ENCODE results near the gene CSNK1E. TPM values are rescaled to one million over a fixed set of nuclear protein-coding genes. Genes with fewer than 3 reads are reported as not detected.
"Not testable (repeated sequence)": the region's sequence is repeated elsewhere in the genome, so short reads cannot be mapped to it uniquely, and the experiment has no call there.

The CSNK1E gene
- polyA plus RNA-seq (2014; cell fraction: cytosol; rRNA removed), result 194 and 221 TPM in 2 replicates
- 262 and 293 TPM in 2 replicates for polyA plus RNA-seq (2014; cell fraction: nucleus; rRNA removed)

DNA sequence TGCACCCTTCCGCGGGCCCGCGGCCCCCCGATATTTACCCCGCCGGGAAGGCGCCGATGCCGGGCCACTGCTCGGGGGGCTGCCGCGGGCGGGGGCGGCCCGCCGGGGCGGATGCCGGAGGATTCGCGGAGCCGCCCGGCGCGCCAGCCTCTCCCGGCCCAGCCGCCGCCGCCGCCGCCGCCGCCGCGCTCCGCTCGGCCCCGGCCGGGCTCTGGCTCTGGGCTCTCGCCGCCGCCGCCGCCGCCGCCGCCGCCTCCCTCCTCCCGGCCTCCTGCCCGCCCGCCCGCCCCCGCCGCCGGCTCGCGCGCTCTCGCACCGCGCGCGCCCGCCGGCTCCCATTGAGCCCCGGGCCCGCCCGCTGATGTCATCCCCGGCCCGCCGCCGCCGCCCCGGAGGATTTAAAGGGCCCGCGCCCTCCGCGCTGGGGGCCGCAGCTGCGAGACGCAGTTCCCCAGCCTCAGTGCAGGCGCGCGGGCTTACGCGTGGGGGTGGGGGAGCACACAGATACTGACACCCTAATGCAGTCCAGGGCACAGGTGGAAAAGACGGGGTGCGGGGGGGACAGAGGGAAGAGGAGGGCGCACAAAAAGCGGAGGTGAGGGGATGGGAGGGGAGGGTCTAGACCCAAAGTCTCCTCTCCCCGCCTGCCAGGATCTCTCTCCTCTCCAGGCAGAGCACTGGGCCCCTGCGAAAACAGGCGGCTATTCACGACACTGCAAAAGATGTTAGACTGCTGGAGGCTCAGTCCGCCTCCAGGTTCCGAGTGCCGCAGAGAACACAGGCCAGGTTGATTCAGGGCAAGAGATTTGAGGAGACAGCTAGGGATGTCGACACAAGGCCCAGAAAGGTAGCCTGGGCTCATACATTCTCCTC is at the start of gene CSNK1E:
TSS of gene CSNK1E (minus strand) at position 312 of the 873 bp plus-strand sequence. CDS start 3,276 bp downstream, outside the sequence.
- DNase-seq (ENCODE audit: low spot score), result peak; percentile 62

- DNase-seq (ENCODE audit: low spot score), result not testable (repeated sequence)
Measured at GRCh38 chr22:38365829-38366228, 48.6 kb upstream of the CSNK1E start.

- not testable (repeated sequence) for DNase-seq (ENCODE audit: low spot score)
Measured at GRCh38 chr22:38365174-38365573, 47.9 kb upstream of the CSNK1E start.

GRCh38 chr22:38360560-38360959 is 43.3 kb upstream of the CSNK1E start:
- DNase-seq (ENCODE audit: low spot score), result not testable (repeated sequence)

- not testable (repeated sequence) for DNase-seq (ENCODE audit: low spot score)
Measured at GRCh38 chr22:38359817-38360216, 42.6 kb upstream of the CSNK1E start.

GRCh38 chr22:38357971-38358370 is 40.7 kb upstream of the CSNK1E start:
- not testable (repeated sequence) for DNase-seq (ENCODE audit: low spot score)

DNA sequence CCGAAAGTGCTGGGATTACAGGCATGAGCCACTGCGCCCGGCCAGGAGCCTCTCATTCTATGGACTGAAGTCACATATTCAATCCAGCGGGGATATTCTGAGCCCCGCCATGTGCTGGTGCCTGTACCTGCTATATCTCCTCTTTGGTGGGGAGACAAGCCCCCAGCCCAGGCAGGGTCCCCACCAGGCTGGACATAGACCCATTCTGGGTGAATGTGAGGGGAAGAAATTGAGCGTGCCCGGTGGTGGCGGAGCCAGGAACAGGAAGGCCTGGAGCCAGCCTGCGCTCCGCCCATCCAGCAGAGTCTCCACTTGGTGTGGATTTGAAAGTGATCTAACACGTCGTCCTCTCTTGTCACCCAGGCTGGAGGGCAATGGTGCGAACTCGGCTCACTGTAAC is 38.0 kb upstream of the CSNK1E start:
- DNase-seq (ENCODE audit: low spot score), result no peak

DNA sequence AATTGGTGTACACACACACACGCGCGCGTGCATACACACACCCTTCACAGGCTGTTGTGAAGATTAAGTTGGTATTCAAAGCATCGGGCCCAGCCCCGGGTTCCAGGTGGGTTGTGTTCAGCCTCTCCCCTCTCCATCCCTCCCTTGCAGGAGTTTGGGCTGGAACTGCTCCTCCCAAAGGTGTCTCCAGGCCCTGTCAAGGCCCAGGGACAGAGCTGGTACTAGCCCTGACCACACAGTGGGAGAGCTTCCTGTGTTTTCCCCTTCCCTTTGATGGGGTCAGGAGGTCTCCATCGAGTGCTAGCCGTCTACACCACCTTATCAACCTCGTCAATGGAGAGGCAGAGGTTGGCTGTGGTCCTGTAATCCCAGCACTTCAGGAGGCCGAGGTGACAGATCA is 36.5 kb upstream of the CSNK1E start:
- no peak for DNase-seq (ENCODE audit: low spot score)

DNA sequence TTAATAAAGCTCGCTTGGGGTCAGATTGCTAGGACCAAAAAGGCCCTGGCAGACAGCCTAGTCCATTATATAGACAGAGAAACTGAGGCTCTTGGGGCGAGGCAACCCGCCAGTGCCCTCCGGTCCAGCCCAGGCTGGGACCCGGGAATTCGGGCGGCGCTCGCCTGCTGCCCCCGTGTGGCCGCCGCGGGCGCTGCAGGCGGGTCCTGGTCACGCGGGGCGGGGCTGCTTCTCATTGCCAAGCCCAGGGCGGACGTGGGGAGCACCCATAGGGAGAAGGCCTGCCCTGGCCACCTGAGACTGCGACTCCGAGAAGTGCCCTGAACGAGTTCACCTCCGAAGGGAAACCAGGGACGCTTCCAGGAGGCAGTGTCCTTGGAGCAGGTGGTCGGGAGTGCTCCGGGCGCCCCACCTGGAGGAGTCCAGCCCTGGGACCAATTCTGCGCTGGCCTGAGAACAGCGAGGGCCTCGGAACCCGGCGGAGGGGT is 36.0 kb upstream of the CSNK1E start:
- peak; percentile 52 for DNase-seq (ENCODE audit: low spot score)

GRCh38 chr22:38352436-38352835 is 35.2 kb upstream of the CSNK1E start:
- no peak for DNase-seq (ENCODE audit: low spot score)

DNA sequence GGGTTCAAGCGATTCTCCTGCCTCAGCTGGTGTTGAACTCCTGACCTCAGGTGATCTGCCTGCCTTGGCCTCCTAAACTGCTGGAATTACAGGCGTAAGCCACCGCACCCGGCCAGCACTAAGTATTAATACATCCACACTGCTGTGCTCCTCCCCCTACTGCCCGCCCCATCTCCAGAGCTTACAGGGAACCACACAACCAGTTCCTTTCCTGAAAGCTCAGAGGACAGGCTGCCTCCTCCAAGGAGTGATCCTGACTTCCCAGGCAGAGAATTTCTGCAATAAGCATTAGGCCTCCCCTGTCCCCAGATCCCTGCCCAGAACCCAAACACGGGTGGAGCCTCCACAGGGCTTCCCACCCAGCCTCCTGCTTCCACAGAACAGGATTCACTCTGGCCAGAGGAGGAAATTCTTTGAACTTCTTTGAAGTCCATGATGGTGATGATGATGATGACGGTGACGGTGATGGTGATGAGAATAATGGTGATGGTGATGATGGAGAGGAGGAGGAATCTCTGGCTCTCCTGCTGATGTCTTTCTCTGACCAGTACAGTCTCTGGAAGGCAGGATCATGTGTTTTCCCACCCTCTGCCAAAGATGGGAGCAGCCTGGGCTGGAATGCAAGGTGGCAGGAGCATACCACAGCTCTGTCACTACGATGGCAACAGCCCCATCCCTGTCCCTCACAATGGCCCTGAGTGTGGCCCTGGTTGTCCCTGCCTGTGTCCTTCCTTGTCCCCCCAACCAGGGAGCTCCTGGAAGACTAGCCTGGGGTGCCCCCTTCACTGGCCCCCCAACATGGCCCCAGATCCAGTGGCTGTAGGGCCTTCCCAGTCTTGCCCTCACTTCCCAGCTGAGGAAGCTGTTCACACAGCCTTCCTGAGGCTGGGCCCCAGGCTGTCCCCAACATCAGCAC is 33.5 kb upstream of the CSNK1E start:
- DNase-seq (ENCODE audit: low spot score), result no peak

- DNase-seq (ENCODE audit: low spot score), result no peak
Measured at GRCh38 chr22:38348751-38349496, 31.7 kb upstream of the CSNK1E start.

DNA sequence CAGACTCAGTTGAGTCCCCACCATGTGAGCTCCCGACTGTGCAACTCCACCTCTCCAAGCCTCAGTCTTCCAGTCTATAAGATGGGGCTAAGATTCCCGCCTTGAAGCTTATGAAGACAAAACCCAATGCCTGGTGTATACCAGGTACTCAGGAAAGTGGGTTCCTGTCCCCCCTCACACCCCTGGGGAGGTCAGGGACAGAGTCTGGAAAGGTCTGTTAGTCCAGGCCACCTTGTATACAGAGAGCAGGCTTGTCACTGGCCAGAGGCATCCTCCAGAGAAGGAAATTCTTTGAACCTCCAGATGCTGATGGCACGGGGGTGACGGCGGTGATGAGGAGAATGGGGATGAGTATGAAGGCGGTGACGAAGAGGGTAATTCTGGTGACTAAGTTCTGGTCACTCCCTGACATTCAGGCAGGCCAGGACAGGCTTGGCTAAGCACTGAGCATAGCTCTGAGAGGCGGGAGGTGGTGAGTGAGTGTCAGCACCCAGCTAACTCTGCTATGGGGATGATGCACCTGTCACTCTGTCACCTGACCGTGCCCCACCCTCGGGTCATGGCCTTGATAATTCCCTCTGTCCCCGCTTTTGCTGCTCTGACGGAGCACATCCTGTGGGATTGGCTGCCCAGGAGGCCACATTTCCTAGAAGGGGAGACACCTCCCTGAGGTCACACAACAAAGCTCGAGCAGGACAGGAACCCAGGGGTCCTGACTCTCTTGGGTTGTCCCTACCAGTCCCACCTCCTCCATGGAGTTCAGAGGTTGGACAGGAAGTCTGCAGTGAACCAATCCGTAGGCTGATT is 30.9 kb upstream of the CSNK1E start:
- DNase-seq (ENCODE audit: low spot score), result no peak

DNA sequence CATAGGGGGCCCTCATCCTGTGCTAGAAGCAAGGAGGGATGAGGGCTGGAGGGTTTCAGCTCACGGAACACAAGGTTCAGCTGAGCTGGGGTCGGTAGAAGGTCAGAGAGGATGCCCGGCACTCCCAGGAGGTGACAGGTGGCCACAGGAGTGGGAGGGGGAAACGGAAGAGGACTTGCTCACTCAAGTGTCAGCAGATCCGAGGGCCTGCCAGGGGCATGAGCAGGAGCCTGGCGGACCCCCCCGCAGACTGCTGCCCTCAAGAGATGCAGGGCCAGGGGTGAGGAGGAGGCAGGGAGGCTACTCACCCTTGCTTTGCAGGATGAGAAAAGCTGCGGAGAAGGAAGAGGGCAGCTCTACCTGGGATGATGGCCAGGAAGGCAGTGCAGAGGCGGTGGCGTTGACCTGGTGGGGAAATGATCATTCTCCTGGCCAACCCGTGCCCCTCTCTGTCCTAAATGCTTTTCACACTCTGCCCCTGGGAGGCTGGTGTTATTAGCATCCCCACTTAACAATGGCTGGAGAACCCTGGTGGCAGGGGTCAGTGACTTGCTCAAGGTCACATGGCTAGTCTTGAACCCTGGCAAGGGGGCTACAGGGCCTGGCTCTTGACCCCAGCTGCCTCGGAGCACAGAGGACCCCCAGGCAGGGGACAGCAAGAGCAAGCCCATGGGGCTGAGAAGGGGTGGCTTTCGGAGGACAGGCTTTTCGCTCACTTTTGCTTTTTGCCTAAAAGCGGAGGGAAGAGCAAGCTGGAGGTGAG is 30.1 kb upstream of the CSNK1E start:
- DNase-seq (ENCODE audit: low spot score), result peak; percentile 45

DNA sequence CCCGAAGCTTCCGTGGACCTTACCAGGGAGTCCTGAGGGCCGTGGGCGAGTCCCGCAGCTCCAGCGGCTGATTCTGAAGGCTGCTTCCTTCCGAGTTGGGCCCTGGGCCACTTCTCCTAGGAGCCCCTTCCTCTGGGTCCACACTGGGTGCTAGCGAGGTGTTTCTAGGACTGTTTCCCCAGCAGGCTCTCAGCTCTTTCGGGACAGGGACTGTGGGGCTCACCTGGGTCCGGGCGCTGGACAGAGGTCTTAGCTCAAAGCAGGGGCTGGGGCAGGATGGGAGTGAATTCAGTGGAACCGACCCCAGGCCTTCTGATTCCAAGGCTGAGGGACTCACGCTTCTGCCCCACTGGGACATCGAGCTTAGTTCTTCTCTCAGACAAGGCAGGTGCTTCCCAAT is 29.3 kb upstream of the CSNK1E start:
- no peak for DNase-seq (ENCODE audit: low spot score)

GRCh38 chr22:38345782-38346181 is 28.5 kb upstream of the CSNK1E start:
- no peak for DNase-seq (ENCODE audit: low spot score)

- DNase-seq (ENCODE audit: low spot score), result not testable (repeated sequence)
Measured at GRCh38 chr22:38339893-38340292, 22.7 kb upstream of the CSNK1E start.

DNA sequence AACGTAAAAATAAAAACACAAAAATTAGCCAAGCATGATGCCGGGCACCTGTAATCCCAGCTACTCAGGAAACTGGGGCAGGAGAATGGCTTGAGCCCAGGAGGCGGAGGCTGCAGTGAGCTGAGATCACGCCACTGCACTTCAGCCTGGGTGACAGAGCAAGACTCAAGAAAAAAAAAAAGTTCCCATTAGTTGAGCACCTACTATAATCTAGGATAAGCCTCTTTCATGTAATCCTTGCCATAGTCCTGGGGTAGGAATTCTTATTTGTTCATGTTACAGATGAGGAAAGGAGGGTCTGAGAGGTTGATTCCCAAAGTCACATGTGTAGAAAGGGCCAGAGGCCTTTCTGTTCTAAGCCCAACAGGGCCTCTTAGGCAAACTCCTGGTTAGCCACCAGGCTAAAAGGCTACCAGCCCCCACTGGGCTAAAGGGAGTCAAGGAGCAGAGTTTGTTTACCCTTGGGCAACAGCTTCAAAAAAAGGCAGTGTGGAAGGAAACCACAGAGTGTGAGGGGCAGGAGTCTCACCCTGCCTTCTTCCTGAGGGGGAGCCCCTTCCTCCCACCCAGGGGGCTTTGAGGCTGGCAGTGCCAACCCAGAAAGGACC is 21.6 kb upstream of the CSNK1E start:
- DNase-seq (ENCODE audit: low spot score), result no peak

GRCh38 chr22:38336699-38337098 is 19.5 kb upstream of the CSNK1E start:
- no peak for DNase-seq (ENCODE audit: low spot score)
